GM19463 (cell line): Measurements from ENCODE around the gene OR51I2.

Experiments
- ATAC-seq: cut with Tn5 transposase; IDR thresholded peaks from one replicate; pipeline ENCODE4 v1.9.1; 2021; ENCODE audit warnings: mild to moderate bottlenecking, moderate library complexity; ENCODE audit not compliant: unreplicated experiment

Gene OR51I2

GRCh38 chr11:5505363-5506048 is 56.4 kb downstream of the OR51I2 start:
- no peak for ATAC-seq
